ENCODE data around the gene PP2D1. TPM values are rescaled to one million over a fixed set of nuclear protein-coding genes. Genes with fewer than 3 reads are reported as not detected.

Gene PP2D1
- polyA plus RNA-seq, 1 of the 3 experiments (the other 2 are of a cell fraction), result not detected

DNA sequence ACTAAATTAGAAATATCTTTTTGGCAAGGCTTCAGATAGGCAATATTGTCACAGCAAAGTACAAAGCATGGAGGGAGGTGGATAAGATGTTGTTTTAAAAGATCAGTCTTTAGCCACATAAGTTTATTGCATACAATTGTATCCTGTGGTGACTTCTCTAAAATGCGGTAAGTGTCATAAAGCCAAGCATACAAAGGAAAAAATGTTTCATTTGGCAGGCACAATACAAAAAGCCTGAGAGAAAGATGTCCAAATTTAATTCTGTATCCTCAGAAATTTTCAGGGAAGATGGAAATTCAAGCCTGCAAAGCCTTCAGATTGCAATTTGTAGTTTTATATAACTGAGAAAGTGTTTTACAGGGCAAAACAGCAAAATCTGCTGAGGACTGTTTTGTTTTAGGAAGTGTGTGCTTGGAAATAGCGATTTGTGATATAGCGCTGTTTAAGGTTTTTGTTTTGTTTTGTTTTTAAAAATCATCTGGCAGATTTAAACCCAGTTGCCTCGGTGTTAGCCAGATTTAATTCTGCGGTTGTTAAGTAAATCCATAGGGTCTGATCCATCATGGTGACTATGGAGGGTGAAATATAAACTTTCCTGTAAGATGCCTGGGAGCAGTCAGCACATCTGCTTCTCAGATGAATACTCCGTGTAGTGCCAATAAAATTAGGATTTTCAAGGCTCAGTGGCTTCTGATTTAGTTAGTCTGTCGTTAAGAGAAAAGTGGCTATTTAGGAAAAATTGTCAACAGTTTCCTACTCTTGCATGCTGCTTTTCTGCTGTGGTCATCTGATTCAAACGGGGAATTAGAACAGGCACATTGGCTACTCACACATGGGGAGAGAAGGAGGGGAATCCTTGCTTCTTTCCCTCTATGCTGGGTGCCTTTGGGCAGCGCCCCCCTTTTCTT lies 36.2 kb upstream of the PP2D1 start:
- no peaks in the 10 kb centered on the region for H3K27me3 ChIP-seq (ENCODE audit: insufficient read depth)
- H3K9me3 ChIP-seq, result no peaks in the 10 kb centered on the region
- H3K4me2 ChIP-seq, result no peak overlapping the region
- H2AFZ ChIP-seq (ENCODE audit: low read depth), result peak overlapping the region; percentile 23; the same call in 1 of the 2 replicates
- no peak overlapping the region for H3K4me3 ChIP-seq (ENCODE audit: low read depth in 2 of 2, low read length in 1 of 2)
- no peak for TF ChIP-seq ELF1 (IDR thresholded peaks at IDR 0.05)
- TF ChIP-seq, protein P1, sequence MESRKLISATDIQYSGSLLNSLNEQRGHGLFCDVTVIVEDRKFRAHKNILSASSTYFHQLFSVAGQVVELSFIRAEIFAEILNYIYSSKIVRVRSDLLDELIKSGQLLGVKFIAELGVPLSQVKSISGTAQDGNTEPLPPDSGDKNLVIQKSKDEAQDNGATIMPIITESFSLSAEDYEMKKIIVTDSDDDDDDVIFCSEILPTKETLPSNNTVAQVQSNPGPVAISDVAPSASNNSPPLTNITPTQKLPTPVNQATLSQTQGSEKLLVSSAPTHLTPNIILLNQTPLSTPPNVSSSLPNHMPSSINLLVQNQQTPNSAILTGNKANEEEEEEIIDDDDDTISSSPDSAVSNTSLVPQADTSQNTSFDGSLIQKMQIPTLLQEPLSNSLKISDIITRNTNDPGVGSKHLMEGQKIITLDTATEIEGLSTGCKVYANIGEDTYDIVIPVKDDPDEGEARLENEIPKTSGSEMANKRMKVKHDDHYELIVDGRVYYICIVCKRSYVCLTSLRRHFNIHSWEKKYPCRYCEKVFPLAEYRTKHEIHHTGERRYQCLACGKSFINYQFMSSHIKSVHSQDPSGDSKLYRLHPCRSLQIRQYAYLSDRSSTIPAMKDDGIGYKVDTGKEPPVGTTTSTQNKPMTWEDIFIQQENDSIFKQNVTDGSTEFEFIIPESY (IDR thresholded peaks at IDR 0.05; ENCODE audit: borderline replicate concordance, low read depth), result no peak
- peak; percentile 67; the same call in 1 of the 2 replicates for TF ChIP-seq RCOR1 (IDR thresholded peaks at IDR 0.05; ENCODE audit: low read length)
- TF ChIP-seq MXI1 (IDR thresholded peaks at IDR 0.05; ENCODE audit: low read depth, low read length), result peak; percentile 37; the same call in 1 of the 2 replicates
- TF ChIP-seq, protein P2, sequence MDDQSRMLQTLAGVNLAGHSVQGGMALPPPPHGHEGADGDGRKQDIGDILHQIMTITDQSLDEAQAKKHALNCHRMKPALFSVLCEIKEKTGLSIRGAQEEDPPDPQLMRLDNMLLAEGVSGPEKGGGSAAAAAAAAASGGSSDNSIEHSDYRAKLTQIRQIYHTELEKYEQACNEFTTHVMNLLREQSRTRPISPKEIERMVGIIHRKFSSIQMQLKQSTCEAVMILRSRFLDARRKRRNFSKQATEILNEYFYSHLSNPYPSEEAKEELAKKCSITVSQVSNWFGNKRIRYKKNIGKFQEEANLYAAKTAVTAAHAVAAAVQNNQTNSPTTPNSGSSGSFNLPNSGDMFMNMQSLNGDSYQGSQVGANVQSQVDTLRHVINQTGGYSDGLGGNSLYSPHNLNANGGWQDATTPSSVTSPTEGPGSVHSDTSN (IDR thresholded peaks at IDR 0.05), result no peak
- peak in 1 of 2 experiments; percentile 76; a peak in 1 of 4 replicates for TF ChIP-seq EP300 (IDR thresholded peaks at IDR 0.05; ENCODE audit: borderline replicate concordance in 1 of 2, low read depth in 1 of 2, low read length in 1 of 2)
- TF ChIP-seq NFIC (IDR thresholded peaks at IDR 0.05; ENCODE audit: borderline replicate concordance), result no peak
- TF ChIP-seq MAX (IDR thresholded peaks at IDR 0.05; ENCODE audit: low read depth), result no peak
- H3K9me2 ChIP-seq, result no peaks in the 10 kb centered on the region
- DNase-seq, result peak; percentile 36
- no peaks in the 10 kb centered on the region for H4K20me1 ChIP-seq (ENCODE audit: insufficient read depth)
- ChIA-PET CTCF (no interaction called here), POLR2A (no interaction called here)
- WGBS (ENCODE audit: low lambda C conversion rate), result 68% methylated on average over 9 of the region's 9 CpGs
- H3F3A ChIP-seq (replicated peaks; ENCODE audit: insufficient read depth), result no peaks in the 10 kb centered on the region
- H3K27ac ChIP-seq (ENCODE audit: low read depth in 2 of 2, low read length in 1 of 2), result peak overlapping the region in 1 of 2 experiments; percentile 82; a peak in 2 of 4 replicates
- no peak overlapping the region for H3K9ac ChIP-seq
- no peaks in the 10 kb centered on the region for H3K79me2 ChIP-seq (ENCODE audit: insufficient read depth)
- peaks cover 0 to 19% of the 10 kb centered on the region in 2 experiments; a peak in 1 of 4 replicates for H3K4me1 ChIP-seq (ENCODE audit: control insufficient read depth in 1 of 2, insufficient read depth in 2 of 2, low read depth in 1 of 2, low read length in 1 of 2)
- no peaks in the 10 kb centered on the region for H3K36me3 ChIP-seq (replicated peaks in 1 of 2; ENCODE audit: control insufficient read depth in 1 of 2, insufficient read depth in 2 of 2, low read length in 1 of 2)

- Histone ChIP-seq H3K36me3 (replicated peaks in 1 of 2; ENCODE audit: control insufficient read depth in 1 of 2, insufficient read depth in 2 of 2, low read length in 1 of 2) (no peaks in the 10 kb centered on the region), H3K4me2 (no peak overlapping the region), H3K79me2 (ENCODE audit: insufficient read depth) (no peaks in the 10 kb centered on the region), H4K20me1 (ENCODE audit: insufficient read depth) (no peaks in the 10 kb centered on the region), H3K9me2 (no peaks in the 10 kb centered on the region), H3K27me3 (ENCODE audit: insufficient read depth) (no peaks in the 10 kb centered on the region), H3K9ac (no peak overlapping the region), H3F3A (replicated peaks; ENCODE audit: insufficient read depth) (peaks cover 2% of the 10 kb centered on the region), H3K4me3 (ENCODE audit: low read depth in 2 of 2, low read length in 1 of 2) (no peak overlapping the region), H2AFZ (ENCODE audit: low read depth) (no peak overlapping the region), H3K4me1 (ENCODE audit: control insufficient read depth in 1 of 2, insufficient read depth in 2 of 2, low read depth in 1 of 2, low read length in 1 of 2) (peaks cover 0 to 20% of the 10 kb centered on the region in 2 experiments; a peak in 1 of 4 replicates), H3K9me3 (no peaks in the 10 kb centered on the region), H3K27ac (ENCODE audit: low read depth in 2 of 2, low read length in 1 of 2) (no peak overlapping the region)
- no peak for TF ChIP-seq RXRA (IDR thresholded peaks at IDR 0.05; ENCODE audit: borderline replicate concordance, low read depth)
- TF ChIP-seq NRF1 (IDR thresholded peaks at IDR 0.05; ENCODE audit: low read depth, low read length), result no peak
- TF ChIP-seq, protein P3, sequence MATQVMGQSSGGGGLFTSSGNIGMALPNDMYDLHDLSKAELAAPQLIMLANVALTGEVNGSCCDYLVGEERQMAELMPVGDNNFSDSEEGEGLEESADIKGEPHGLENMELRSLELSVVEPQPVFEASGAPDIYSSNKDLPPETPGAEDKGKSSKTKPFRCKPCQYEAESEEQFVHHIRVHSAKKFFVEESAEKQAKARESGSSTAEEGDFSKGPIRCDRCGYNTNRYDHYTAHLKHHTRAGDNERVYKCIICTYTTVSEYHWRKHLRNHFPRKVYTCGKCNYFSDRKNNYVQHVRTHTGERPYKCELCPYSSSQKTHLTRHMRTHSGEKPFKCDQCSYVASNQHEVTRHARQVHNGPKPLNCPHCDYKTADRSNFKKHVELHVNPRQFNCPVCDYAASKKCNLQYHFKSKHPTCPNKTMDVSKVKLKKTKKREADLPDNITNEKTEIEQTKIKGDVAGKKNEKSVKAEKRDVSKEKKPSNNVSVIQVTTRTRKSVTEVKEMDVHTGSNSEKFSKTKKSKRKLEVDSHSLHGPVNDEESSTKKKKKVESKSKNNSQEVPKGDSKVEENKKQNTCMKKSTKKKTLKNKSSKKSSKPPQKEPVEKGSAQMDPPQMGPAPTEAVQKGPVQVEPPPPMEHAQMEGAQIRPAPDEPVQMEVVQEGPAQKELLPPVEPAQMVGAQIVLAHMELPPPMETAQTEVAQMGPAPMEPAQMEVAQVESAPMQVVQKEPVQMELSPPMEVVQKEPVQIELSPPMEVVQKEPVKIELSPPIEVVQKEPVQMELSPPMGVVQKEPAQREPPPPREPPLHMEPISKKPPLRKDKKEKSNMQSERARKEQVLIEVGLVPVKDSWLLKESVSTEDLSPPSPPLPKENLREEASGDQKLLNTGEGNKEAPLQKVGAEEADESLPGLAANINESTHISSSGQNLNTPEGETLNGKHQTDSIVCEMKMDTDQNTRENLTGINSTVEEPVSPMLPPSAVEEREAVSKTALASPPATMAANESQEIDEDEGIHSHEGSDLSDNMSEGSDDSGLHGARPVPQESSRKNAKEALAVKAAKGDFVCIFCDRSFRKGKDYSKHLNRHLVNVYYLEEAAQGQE (IDR thresholded peaks at IDR 0.05; ENCODE audit: low read depth, low read length), result no peak
- POLR2A ChIA-PET, result no interaction called here
- no peak for DNase-seq
- 96% methylated on average over 7 of the region's 7 CpGs for WGBS (ENCODE audit: low lambda C conversion rate)
- CTCF ChIA-PET, result no interaction called here
Observed at GRCh38 chr3:20047341-20047779, 35.3 kb upstream of the PP2D1 start.
